Activated naive CD4-positive, alpha-beta T cell treated with anti-CD3 and anti-CD28 coated beads for 36 hours (primary cell): Measurements from ENCODE around the gene NAMPT. TPM values are rescaled to one million over a fixed set of nuclear protein-coding genes. Genes with fewer than 3 reads are reported as not detected.
A peak's percentile ranks its signal among the peaks of the same experiment; 100 is the strongest.

Experiments used
- CTCF ChIA-PET: fragments of 350-600 bp; sonication (Branson Sonifier 250); formaldehyde crosslinking; loops from one replicate; lab custom pipeline; 2021; ENCODE audit warnings: antibody characterized with exemption; lab: Charles Lee
- DNase-seq: peaks from one replicate; pipeline ENCODE4 v3.0.0-alpha.2; 2020
- H3K27ac Mint-ChIP-seq: one replicate; pipeline ENCODE4 v1.8.0; 2021; ENCODE audit warnings: mild to moderate bottlenecking, mixed read lengths
- H3K27me3 Mint-ChIP-seq: one replicate; pipeline ENCODE4 v1.8.0; 2021; ENCODE audit warnings: low read depth, mixed read lengths
- H3K36me3 Mint-ChIP-seq: one replicate; pipeline ENCODE4 v1.8.0; 2021; ENCODE audit warnings: low read depth, mixed read lengths
- H3K4me1 Mint-ChIP-seq: one replicate; pipeline ENCODE4 v1.8.0; 2021; ENCODE audit warnings: low read depth, mixed read lengths
- H3K4me3 Mint-ChIP-seq: one replicate; pipeline ENCODE4 v1.8.0; 2021; ENCODE audit warnings: mild to moderate bottlenecking, moderate library complexity, mixed read lengths
- H3K9me3 Mint-ChIP-seq: one replicate; pipeline ENCODE4 v1.8.0; 2021; ENCODE audit warnings: mixed read lengths
- intact Hi-C: fragments of 100-400 bp; cut with micrococcal nuclease; formaldehyde crosslinking; loops from one replicate; pipeline ENCODE4 v1.15.1; 2023
- total RNA-seq, 2 experiments: library from RNA; stranded (reverse); gene quantifications; one replicate each; pipeline ENCODE4 v1.2.3, GENCODE V29; 2021

The NAMPT gene
- total RNA-seq, 2 experiments from 2014 or later = 932 to 1,015 TPM

- DNase-seq = peak; percentile 29
- H3K27ac Mint-ChIP-seq = peak overlapping the region; percentile 98
- H3K4me3 Mint-ChIP-seq = peak overlapping the region; percentile 92
- no peaks in the 10 kb centered on the region for H3K9me3 Mint-ChIP-seq
- CTCF ChIA-PET = interaction anchor here (1.4 to 1.5 kb wide), 2 partner anchors 181 to 201 kb away, joined by 3 to 8 read pairs; no protein-coding TSS in a partner anchor
- H3K36me3 Mint-ChIP-seq = peaks cover 69% of the 10 kb centered on the region
- H3K27me3 Mint-ChIP-seq = no peaks in the 10 kb centered on the region
- intact Hi-C loops = loop anchor here (10.0 kb wide), 4 partner anchors 583 to 1463 kb away; partner anchors contain the start of genes CBLL1 and PIK3CG
- peaks cover 53% of the 10 kb centered on the region for H3K4me1 Mint-ChIP-seq
Measured at GRCh38 chr7:106281585-106282318, 3.0 kb downstream of the NAMPT start.

GRCh38 chr7:106281127-106281526, 3.7 kb downstream of the NAMPT start:
- intact Hi-C loops = loop anchor here (10.0 kb wide), 4 partner anchors 584 to 1464 kb away; partner anchors contain the start of genes CBLL1 and PIK3CG
- no peaks in the 10 kb centered on the region for H3K9me3 Mint-ChIP-seq
- DNase-seq = no peak
- H3K27ac Mint-ChIP-seq = peak overlapping the region; percentile 98
- H3K4me1 Mint-ChIP-seq = peaks cover 53% of the 10 kb centered on the region
- H3K27me3 Mint-ChIP-seq = no peaks in the 10 kb centered on the region
- CTCF ChIA-PET = interaction anchor here (1.4 to 1.5 kb wide), 2 partner anchors 181 to 202 kb away, joined by 3 to 8 read pairs; no protein-coding TSS in a partner anchor
- peaks cover 73% of the 10 kb centered on the region for H3K36me3 Mint-ChIP-seq
- peak overlapping the region; percentile 92 for H3K4me3 Mint-ChIP-seq

- CTCF ChIA-PET = interaction anchor here (1.1 to 1.5 kb wide), 3 partner anchors 64 to 183 kb away, joined by 3 to 5 read pairs (median 4); no protein-coding TSS in a partner anchor
- peak; percentile 68 for DNase-seq
- H3K27me3 Mint-ChIP-seq = no peaks in the 10 kb centered on the region
- H3K4me1 Mint-ChIP-seq = peaks cover 56% of the 10 kb centered on the region
- H3K4me3 Mint-ChIP-seq = peak overlapping the region; percentile 92
- H3K9me3 Mint-ChIP-seq = no peaks in the 10 kb centered on the region
- H3K27ac Mint-ChIP-seq = peak overlapping the region; percentile 98
- peaks cover 83% of the 10 kb centered on the region for H3K36me3 Mint-ChIP-seq
- intact Hi-C loops = loop anchor here (1.0 to 10.0 kb wide), 6 partner anchors 19 to 1465 kb away; partner anchors contain the start of genes CBLL1 and PIK3CG
Measured at GRCh38 chr7:106279425-106280197, 5.2 kb downstream of the NAMPT start.

- intact Hi-C loops = loop anchor here (1.0 to 2.0 kb wide), 2 partner anchors 18 to 147 kb away; no protein-coding TSS in a partner anchor
- Mint-ChIP-seq H3K27me3 (no peaks in the 10 kb centered on the region), H3K27ac (peak overlapping the region; percentile 62), H3K4me3 (peak overlapping the region; percentile 44), H3K9me3 (no peaks in the 10 kb centered on the region), H3K4me1 (peaks cover 61% of the 10 kb centered on the region), H3K36me3 (peaks cover 85% of the 10 kb centered on the region)
- DNase-seq = no peak
- CTCF ChIA-PET = interaction anchor here (1.1 to 1.5 kb wide), 3 partner anchors 65 to 184 kb away, joined by 3 to 5 read pairs (median 4); no protein-coding TSS in a partner anchor
Measured at GRCh38 chr7:106278695-106279094, 6.1 kb downstream of the NAMPT start.

GRCh38 chr7:106277976-106278375, 6.8 kb downstream of the NAMPT start:
- CTCF ChIA-PET = interaction anchor here (1.5 kb wide), 1 partner anchor 101 kb away, joined by 3 read pairs; no protein-coding TSS in a partner anchor
- intact Hi-C loops = loop anchor here (2.0 kb wide), 1 partner anchor 17 kb away; no protein-coding TSS in a partner anchor
- peak overlapping the region; percentile 62 for H3K27ac Mint-ChIP-seq

GRCh38 chr7:106276513-106276912, 8.3 kb downstream of the NAMPT start:
- peak overlapping the region; percentile 43 for H3K4me3 Mint-ChIP-seq
- no peaks in the 10 kb centered on the region for H3K9me3 Mint-ChIP-seq
- H3K27ac Mint-ChIP-seq = no peak overlapping the region

More at GRCh38 chr7:106277976-106278375, 6.8 kb downstream of the NAMPT start:
- Mint-ChIP-seq H3K4me3 (peak overlapping the region; percentile 44), H3K4me1 (peaks cover 67% of the 10 kb centered on the region), H3K27me3 (no peaks in the 10 kb centered on the region), H3K36me3 (peaks cover 87% of the 10 kb centered on the region), H3K9me3 (no peaks in the 10 kb centered on the region)
- no peak for DNase-seq

GRCh38 chr7:106273009-106273668, 11.6 kb downstream of the NAMPT start:
- CTCF ChIA-PET = no interaction called here
- H3K9me3 Mint-ChIP-seq = no peaks in the 10 kb centered on the region
- intact Hi-C loops = no loop called here
- H3K4me1 Mint-ChIP-seq = peaks cover 46% of the 10 kb centered on the region
- peak overlapping the region; percentile 56 for H3K27ac Mint-ChIP-seq
- H3K27me3 Mint-ChIP-seq = no peaks in the 10 kb centered on the region
- H3K36me3 Mint-ChIP-seq = peaks cover 81% of the 10 kb centered on the region
- no peak overlapping the region for H3K4me3 Mint-ChIP-seq
- no peak for DNase-seq

More at GRCh38 chr7:106276513-106276912, 8.3 kb downstream of the NAMPT start:
- Mint-ChIP-seq H3K27me3 (no peaks in the 10 kb centered on the region), H3K4me1 (peaks cover 65% of the 10 kb centered on the region), H3K36me3 (peaks cover 81% of the 10 kb centered on the region)
- intact Hi-C loops = no loop called here
- CTCF ChIA-PET = no interaction called here
- no peak for DNase-seq

GRCh38 chr7:106270122-106270977, 14.4 kb downstream of the NAMPT start:
- CTCF ChIA-PET = interaction anchor here (1.1 to 2.4 kb wide), 3 partner anchors 10 to 192 kb away, joined by 3 to 8 read pairs (median 3); no protein-coding TSS in a partner anchor
- intact Hi-C loops = no loop called here
- Mint-ChIP-seq H3K4me1 (peaks cover 45% of the 10 kb centered on the region), H3K4me3 (peak overlapping the region; percentile 33), H3K9me3 (no peaks in the 10 kb centered on the region), H3K36me3 (peaks cover 79% of the 10 kb centered on the region), H3K27me3 (no peaks in the 10 kb centered on the region), H3K27ac (peak overlapping the region; percentile 67)
- no peak for DNase-seq

GRCh38 chr7:106269254-106269961, 15.4 kb downstream of the NAMPT start:
- no peaks in the 10 kb centered on the region for H3K27me3 Mint-ChIP-seq
- H3K36me3 Mint-ChIP-seq = peaks cover 79% of the 10 kb centered on the region
- CTCF ChIA-PET = interaction anchor here (0.6 to 1.2 kb wide), 4 partner anchors 9 to 193 kb away, joined by 3 to 4 read pairs (median 3); no protein-coding TSS in a partner anchor
- peaks cover 46% of the 10 kb centered on the region for H3K4me1 Mint-ChIP-seq
- H3K9me3 Mint-ChIP-seq = no peaks in the 10 kb centered on the region
- no peak overlapping the region for H3K4me3 Mint-ChIP-seq
- no peak for DNase-seq
- intact Hi-C loops = no loop called here
- peak overlapping the region; percentile 30 for H3K27ac Mint-ChIP-seq

- Mint-ChIP-seq H3K27ac (peak overlapping the region; percentile 27), H3K4me1 (peaks cover 55% of the 10 kb centered on the region), H3K36me3 (peaks cover 85% of the 10 kb centered on the region), H3K27me3 (no peaks in the 10 kb centered on the region), H3K9me3 (no peaks in the 10 kb centered on the region), H3K4me3 (no peak overlapping the region)
- intact Hi-C loops = no loop called here
- DNase-seq = no peak
- CTCF ChIA-PET = interaction anchor here (1.9 kb wide), 1 partner anchor 197 kb away, joined by 6 read pairs; no protein-coding TSS in a partner anchor
Measured at GRCh38 chr7:106265133-106265532, 19.6 kb downstream of the NAMPT start.
